HG02970 (cell line): ENCODE data around the gene STPG2.
"Not testable (repeated sequence)": the region's sequence is repeated elsewhere in the genome, so short reads cannot be mapped to it uniquely, and the experiment has no call there.

Source experiments
- ATAC-seq: cut with Tn5 transposase; IDR thresholded peaks from one replicate; pipeline ENCODE4 v1.9.1; 2021; ENCODE audit warnings: mild to moderate bottlenecking, moderate library complexity, moderate number of reproducible peaks; ENCODE audit not compliant: unreplicated experiment, low FRiP score

The STPG2 gene

GRCh38 chr4:97656044-97656720, 487.1 kb downstream of the STPG2 start:
- no peak for ATAC-seq

- ATAC-seq, result no peak
Observed at GRCh38 chr4:97653701-97654100, 489.6 kb downstream of the STPG2 start.

GRCh38 chr4:97646997-97647396, 496.3 kb downstream of the STPG2 start:
- no peak for ATAC-seq

- no peak for ATAC-seq
Observed at GRCh38 chr4:97645071-97645821, 498.0 kb downstream of the STPG2 start.

GRCh38 chr4:97643179-97643578, 500.1 kb downstream of the STPG2 start:
- no peak for ATAC-seq

GRCh38 chr4:97639961-97640360, 503.3 kb downstream of the STPG2 start:
- ATAC-seq, result no peak

- ATAC-seq, result not testable (repeated sequence)
Observed at GRCh38 chr4:97633831-97634230, 509.4 kb downstream of the STPG2 start.

- ATAC-seq, result no peak
Observed at GRCh38 chr4:97627750-97628149, 515.5 kb downstream of the STPG2 start.

- no peak for ATAC-seq
Observed at GRCh38 chr4:97624204-97624603, 519.1 kb downstream of the STPG2 start.

GRCh38 chr4:97605932-97606331, 537.3 kb downstream of the STPG2 start:
- ATAC-seq, result no peak

GRCh38 chr4:97593248-97593647, 550.0 kb downstream of the STPG2 start:
- ATAC-seq, result no peak

- no peak for ATAC-seq
Observed at GRCh38 chr4:97590266-97590665, 553.0 kb downstream of the STPG2 start.

- no peak for ATAC-seq
Observed at GRCh38 chr4:97589481-97590196, 553.6 kb downstream of the STPG2 start.

GRCh38 chr4:97587912-97588311, 555.4 kb downstream of the STPG2 start:
- ATAC-seq, result no peak

GRCh38 chr4:97585274-97585673, 558.0 kb downstream of the STPG2 start:
- no peak for ATAC-seq

GRCh38 chr4:97582890-97583289, 560.4 kb downstream of the STPG2 start:
- no peak for ATAC-seq

GRCh38 chr4:97577004-97577403, 566.3 kb downstream of the STPG2 start:
- ATAC-seq, result no peak

- no peak for ATAC-seq
Observed at GRCh38 chr4:97560009-97560408, 583.3 kb downstream of the STPG2 start.

- no peak for ATAC-seq
Observed at GRCh38 chr4:97558204-97558778, 585.0 kb downstream of the STPG2 start.

- not testable (repeated sequence) for ATAC-seq
Observed at GRCh38 chr4:97550637-97551036, 592.6 kb downstream of the STPG2 start.

- no peak for ATAC-seq
Observed at GRCh38 chr4:97548943-97549583, 594.2 kb downstream of the STPG2 start.
